GM18498 (cell line): Measurements from ENCODE around the gene B3GALT5.
"Not testable (repeated sequence)": the region's sequence is repeated elsewhere in the genome, so short reads cannot be mapped to it uniquely, and the experiment has no call there.

Experiments
- ATAC-seq: cut with Tn5 transposase; IDR thresholded peaks from one replicate; pipeline ENCODE4 v1.9.1; 2021; ENCODE audit warnings: mild to moderate bottlenecking, moderate library complexity; ENCODE audit not compliant: unreplicated experiment

Gene B3GALT5

DNA sequence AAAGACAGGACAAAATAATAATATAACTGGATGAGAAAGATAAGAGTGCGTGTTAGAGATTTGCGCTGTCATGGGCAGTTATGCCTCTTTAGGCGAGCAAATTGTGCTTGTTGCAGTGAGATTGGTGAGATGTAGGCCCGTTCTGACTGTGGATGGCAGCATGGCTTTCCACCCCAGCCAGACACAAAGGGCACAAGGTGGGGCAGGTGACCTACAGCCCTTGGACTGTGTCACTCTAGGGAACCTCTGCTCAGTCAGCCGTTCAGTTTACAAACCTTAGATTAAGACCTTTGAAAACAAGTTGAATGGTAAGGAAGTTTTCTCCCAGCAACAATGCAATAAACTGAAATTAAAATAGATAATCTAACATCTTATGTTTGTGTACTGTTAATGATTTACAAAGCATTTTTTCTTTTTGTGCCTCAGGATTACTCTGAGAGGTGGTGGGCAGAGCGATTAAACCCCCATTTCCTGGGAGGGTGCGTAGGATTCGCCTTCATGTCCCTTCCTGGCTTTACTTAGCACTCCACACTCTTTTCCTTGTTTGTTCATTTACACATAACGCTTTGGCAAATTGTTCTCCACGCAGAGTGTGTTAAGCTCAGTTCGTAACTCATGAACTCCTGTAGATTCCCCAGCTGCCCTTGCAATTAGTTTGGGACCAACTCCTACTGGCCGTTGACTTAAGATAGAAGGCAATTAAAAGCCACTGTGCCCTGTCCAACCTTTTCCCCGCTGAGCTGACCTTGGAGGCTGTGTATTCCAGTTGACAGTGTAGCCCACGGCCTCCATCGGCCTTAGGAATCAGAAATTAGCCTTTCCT is 74.1 kb downstream of the B3GALT5 start:
- ATAC-seq: no peak

DNA sequence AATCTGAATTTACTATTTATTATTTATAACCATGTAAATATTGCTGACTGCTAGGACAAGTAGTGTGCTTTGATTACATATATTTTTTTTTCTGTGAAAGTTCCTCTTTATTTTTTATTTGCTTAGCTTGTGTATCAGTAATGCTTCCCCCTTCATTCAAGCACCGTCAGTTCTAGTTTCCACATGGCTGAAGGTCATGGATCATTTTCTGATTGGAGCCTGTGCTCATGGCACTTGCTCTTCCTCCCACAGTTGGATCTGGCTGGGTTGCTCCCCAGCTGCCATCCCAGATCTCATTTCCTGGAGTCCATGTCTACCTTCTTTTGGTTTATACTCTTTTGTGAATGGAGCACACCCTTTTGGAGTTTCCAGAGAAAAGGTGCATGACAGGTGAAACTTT is 75.3 kb downstream of the B3GALT5 start:
- no peak for ATAC-seq

DNA sequence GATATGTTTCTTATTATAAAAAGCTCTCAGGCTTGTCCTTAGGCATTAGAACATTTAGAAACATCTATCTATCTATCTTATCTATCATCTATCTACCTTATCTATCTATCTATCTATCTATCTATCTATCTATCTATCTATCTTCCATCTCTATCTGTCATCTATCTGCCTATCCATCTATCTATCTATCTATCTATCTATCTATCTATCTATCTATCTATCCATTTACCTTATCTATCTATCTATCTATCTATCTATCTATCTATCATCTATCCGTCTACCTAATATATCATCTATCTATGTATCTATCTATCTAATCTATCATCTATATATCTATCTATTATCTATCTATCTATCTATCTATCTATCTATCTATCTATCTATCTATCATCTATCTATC is 77.1 kb downstream of the B3GALT5 start:
- ATAC-seq: not testable (repeated sequence)

DNA sequence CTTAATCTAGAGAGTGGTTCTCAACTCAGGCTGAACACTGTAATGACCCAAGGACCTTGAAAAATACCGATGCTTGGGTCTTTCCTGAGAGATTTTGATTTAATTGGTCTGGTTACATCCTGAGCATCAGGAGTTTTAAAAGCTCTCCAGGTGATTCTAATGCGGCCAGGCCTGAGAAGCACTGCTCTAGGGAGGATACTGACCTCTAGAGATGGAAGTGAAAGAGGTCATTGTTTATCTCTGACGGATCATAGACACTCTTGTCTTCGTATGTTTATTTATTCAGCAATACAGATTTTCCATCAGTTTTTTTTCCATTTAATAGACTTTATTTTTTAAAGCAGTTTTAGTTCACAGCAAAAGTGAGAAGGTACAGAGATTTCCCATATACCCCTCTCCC is 77.7 kb downstream of the B3GALT5 start:
- no peak for ATAC-seq

DNA sequence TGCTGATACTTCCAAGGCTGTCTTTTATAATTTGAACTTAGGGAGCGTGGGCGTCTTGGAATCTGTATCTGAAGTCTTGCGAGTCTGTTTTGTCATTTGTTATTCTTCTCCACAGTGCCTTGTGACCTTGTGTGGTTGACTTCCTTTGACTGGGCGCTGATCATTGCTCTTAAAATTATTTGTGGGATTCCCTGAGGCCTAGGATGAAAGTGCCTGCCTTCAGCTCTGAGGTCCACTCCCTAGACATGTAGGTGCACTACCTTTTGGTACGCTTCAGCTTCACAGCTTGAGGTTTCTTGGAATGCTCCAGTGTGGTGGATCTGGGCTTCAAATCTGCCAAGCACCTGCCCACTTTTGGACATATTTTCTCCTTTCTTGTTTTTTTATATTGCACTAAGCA is 82.0 kb downstream of the B3GALT5 start:
- no peak for ATAC-seq

DNA sequence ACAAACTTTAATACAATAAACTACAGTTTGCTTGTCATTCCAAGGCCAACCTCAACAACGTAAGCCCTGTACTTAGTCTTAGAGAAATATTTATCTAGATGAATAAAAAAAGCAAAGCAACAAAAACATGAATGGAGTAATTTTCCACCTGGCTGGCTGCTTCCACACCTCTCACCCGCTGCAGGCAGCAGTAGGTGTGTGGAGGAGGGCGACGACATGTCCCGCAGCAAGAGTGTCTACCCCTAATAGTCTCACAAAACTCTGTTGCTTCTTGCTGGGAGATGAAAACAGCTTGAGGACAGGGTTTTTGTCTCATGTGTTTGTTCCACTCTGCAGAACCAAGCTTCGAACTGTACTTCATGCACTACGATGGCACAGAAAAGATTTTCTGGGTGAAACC is 83.5 kb downstream of the B3GALT5 start:
- ATAC-seq: no peak

- ATAC-seq: no peak
Measured at GRCh38 chr21:39696618-39697017, 83.9 kb downstream of the B3GALT5 start.

DNA sequence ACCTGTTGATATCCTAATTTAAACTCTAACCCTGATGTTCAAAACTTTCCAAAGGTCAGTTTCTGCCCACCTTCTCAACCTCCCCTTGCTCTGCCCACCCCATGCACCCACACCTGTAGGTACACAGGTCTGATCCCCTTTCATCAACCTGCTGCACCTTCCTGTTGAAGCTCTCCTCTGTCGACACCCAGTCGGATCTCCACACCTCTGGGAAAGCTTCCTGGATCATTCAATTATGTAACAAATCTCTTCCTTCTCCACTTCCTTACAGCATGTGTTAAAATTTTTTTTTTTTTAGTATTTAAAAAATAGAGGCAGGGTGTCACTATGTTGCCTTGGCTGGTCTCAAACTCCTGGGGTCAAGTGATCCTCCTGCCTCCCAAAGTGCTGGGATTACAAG is 87.6 kb downstream of the B3GALT5 start:
- no peak for ATAC-seq

GRCh38 chr21:39703578-39703977 is 90.8 kb downstream of the B3GALT5 start:
- no peak for ATAC-seq

DNA sequence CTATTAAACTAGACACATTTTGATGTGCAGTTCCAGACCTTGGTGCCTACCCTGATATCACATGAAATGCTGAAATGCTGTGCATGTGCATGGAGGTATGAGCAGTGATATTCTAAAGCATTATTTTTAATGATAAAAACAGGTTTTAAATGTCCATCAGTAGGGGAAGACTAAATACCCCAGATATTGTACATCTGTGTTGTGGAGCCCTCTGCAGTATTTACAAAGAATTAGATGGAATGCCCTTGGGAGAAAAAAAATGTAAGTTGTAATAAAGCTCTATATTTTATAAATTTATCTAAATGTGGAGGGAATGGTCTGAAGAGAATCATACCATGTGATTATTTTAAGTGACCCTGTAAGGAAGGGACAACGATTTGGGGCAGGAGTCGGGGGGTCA is 93.1 kb downstream of the B3GALT5 start:
- ATAC-seq: no peak

DNA sequence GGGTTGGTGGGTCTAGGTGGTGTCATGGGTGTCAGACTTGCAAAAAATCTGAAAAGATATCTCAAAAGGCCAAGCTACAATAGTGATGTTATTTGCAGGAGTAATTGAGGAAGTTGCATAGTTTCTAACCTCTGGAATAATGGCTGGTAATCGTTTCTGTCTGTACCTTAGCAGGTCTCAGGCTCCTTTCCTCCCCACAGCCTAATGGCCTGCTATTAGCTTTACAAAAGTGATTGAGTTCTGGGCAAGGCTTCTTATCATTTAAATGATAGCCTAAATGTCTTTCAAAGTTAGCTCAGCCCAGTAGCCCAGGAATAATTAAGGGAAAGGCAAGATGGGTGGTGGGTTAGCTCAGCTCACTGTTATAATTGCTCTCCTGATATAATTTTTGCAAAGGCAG is 94.6 kb downstream of the B3GALT5 start:
- no peak for ATAC-seq

- no peak for ATAC-seq
Measured at GRCh38 chr21:39710866-39711265, 98.1 kb downstream of the B3GALT5 start.

GRCh38 chr21:39712273-39712672 is 99.5 kb downstream of the B3GALT5 start:
- ATAC-seq: no peak

- no peak for ATAC-seq
Measured at GRCh38 chr21:39712976-39713375, 100.2 kb downstream of the B3GALT5 start.

GRCh38 chr21:39713905-39714304 is 101.2 kb downstream of the B3GALT5 start:
- no peak for ATAC-seq

GRCh38 chr21:39714331-39714730 is 101.6 kb downstream of the B3GALT5 start:
- ATAC-seq: no peak

GRCh38 chr21:39715804-39716397 is 103.2 kb downstream of the B3GALT5 start:
- no peak for ATAC-seq

GRCh38 chr21:39720126-39720778 is 107.5 kb downstream of the B3GALT5 start:
- no peak for ATAC-seq

DNA sequence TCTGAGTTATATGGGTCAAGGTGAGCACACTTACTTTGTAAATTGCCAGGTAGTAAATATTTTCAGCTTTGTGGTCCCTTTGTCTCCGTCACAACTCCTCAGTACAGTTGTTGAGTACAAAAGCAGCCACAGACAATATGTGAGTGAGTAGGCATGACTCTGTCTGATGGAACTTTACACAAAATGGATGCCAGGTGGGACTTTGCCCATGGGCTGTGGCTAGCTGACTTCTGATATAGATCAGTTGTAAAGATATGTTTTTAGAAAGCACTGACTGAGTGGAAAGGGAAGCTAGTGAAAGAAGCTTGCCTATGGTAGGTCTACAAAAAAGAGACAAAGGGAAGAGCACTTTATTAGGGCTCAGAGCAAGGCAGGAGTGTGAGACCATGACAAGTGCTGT is 109.1 kb downstream of the B3GALT5 start:
- ATAC-seq: no peak
